ENCODE data around the gene TTC28. TPM values are rescaled to one million over a fixed set of nuclear protein-coding genes. Genes with fewer than 3 reads are reported as not detected.

Gene TTC28
- total and polyA plus RNA-seq, 2 donors (not counting 3 experiments of a cell fraction or from before 2014, with no cell fraction given) = 16.5 to 51.1 TPM

GRCh38 chr22:28296452-28296851 is 383.2 kb downstream of the TTC28 start:
- DNase-seq (ENCODE audit: low read depth, low spot score) (no peak), FAIRE-seq (no peak)
- ChIA-PET CTCF (interaction anchor here (1.3 to 2.0 kb wide), 2 partner anchors 12 to 44 kb away, joined by 3 to 7 read pairs; no protein-coding TSS in a partner anchor), POLR2A (no interaction called here)
- H2AFZ ChIP-seq (ENCODE audit: low read depth, low read length) = no peak overlapping the region
- intact Hi-C loops (cut with micrococcal nuclease) (no loop called here), dilution Hi-C loops (cut with MboI; ENCODE audit: extremely low pct_ligation_motif_present, low sequenced_read_pairs) (no loop called here)
- no peaks in the 10 kb centered on the region for H3K9me3 ChIP-seq (replicated peaks; ENCODE audit: control insufficient read depth, insufficient read depth, low read length)
- no peaks in the 10 kb centered on the region for H3K36me3 ChIP-seq (ENCODE audit: control insufficient read depth in 2 of 2, extremely low read depth in 1 of 2, insufficient read depth in 2 of 2, low read length in 2 of 2)
- no peaks in the 10 kb centered on the region for H3K79me2 ChIP-seq (ENCODE audit: control insufficient read depth, insufficient read depth, low read length)
- no TSS peak for BruUV-seq (replicated peaks)
- H3K9ac ChIP-seq (replicated peaks; ENCODE audit: extremely low read depth, insufficient read depth, low read length) = no peak overlapping the region
- peaks cover 2% of the 10 kb centered on the region for H4K20me1 ChIP-seq (replicated peaks; ENCODE audit: control insufficient read depth, extremely low read depth, insufficient read depth, low read length)
- no peaks in the 10 kb centered on the region for H3K27me3 ChIP-seq (ENCODE audit: control insufficient read depth in 2 of 2, insufficient read depth in 2 of 2, low read length in 2 of 2)
- H3K4me2 ChIP-seq (ENCODE audit: insufficient read depth, low read length) = no peak overlapping the region
- no peaks in the 10 kb centered on the region for H3K4me1 ChIP-seq (ENCODE audit: control insufficient read depth, extremely low read depth, insufficient read depth, low read length)
- TF ChIP-seq GATA2 (IDR thresholded peaks at IDR 0.05; ENCODE audit: insufficient read depth, insufficient read length, low read depth, low read length) (no peak), CTCF (IDR thresholded peaks at IDR 0.05; ENCODE audit: extremely low read depth in 1 of 2, insufficient read depth in 1 of 2, low read depth in 1 of 2, low read length in 2 of 2) (no peak), JUN (IDR thresholded peaks at IDR 0.05; ENCODE audit: borderline replicate concordance, insufficient read depth, insufficient read length, low read depth) (no peak), POLR2A (IDR thresholded peaks at IDR 0.05; ENCODE audit: low read depth, low read length) (no peak), EZH2 (IDR thresholded peaks at IDR 0.05; ENCODE audit: borderline replicate concordance, low read depth, low read length, severe bottlenecking) (no peak), FOS (IDR thresholded peaks at IDR 0.05; ENCODE audit: borderline replicate concordance, insufficient read depth, low read length) (no peak), MYC (IDR thresholded peaks at IDR 0.05; ENCODE audit: low read depth, low read length) (no peak), MAX (IDR thresholded peaks at IDR 0.05; ENCODE audit: insufficient read depth, insufficient read length) (no peak), POLR2AphosphoS5 (IDR thresholded peaks at IDR 0.05; ENCODE audit: insufficient read depth, low read depth, low read length) (no peak)
- H3K27ac ChIP-seq (ENCODE audit: insufficient read depth, low read depth, low read length) = no peak overlapping the region
- H3K9me1 ChIP-seq (replicated peaks; ENCODE audit: control insufficient read depth, extremely low read depth, insufficient read depth, low read length) = no peaks in the 10 kb centered on the region
- H3K4me3 ChIP-seq (replicated peaks in 1 of 3; ENCODE audit: insufficient read depth in 1 of 3, low read depth in 1 of 3, low read length in 3 of 3) = no peak overlapping the region

All from endothelial cell of umbilical vein (primary cell).